Heart right ventricle (tissue), 16 donors: ENCODE data around the gene NTSR1. TPM values are rescaled to one million over a fixed set of nuclear protein-coding genes. Genes with fewer than 3 reads are reported as not detected.

Experiments
- ATAC-seq, 8 donors: fragments of 200-7000 bp; cut with Tn5 transposase; one replicate each; pipeline ENCODE4 v1.9.1; 2020; ENCODE audit warnings: mild to moderate bottlenecking in 8 of 8, moderate library complexity in 8 of 8, moderate number of reproducible peaks in 1 of 8
- DNase-seq, 2 donors: peaks; one replicate each; pipeline ENCODE4 v3.0.0-alpha.2; 2020
- H3K27ac ChIP-seq, 10 donors: fragments of 200-600 bp; sonication (generic) in 2 of 10; one replicate each; pipeline versions ENCODE4 v1.5.0 to v1.8.0; 2020 to 2022; ENCODE audit warnings: mild to moderate bottlenecking in 3 of 10
- H3K27me3 ChIP-seq, 7 donors: fragments of 200-600 bp; one replicate each; pipeline ENCODE4 v1.8.0; 2021 to 2022; ENCODE audit warnings: mild to moderate bottlenecking in 2 of 7
- H3K36me3 ChIP-seq, 9 donors: fragments of 200-600 bp; sonication (generic) in 1 of 9; one replicate each; pipeline versions ENCODE4 v1.5.0 to v1.8.0; 2020 to 2022; ENCODE audit warnings: mild to moderate bottlenecking in 2 of 9
- H3K4me1 ChIP-seq, 9 donors: fragments of 200-600 bp; sonication (generic) in 1 of 9; one replicate each; pipeline versions ENCODE4 v1.5.0 to v1.8.0; 2020 to 2022; ENCODE audit warnings: mild to moderate bottlenecking in 4 of 9
- H3K4me3 ChIP-seq, 10 donors: fragments of 200-600 bp; sonication (generic) in 2 of 10; one replicate each; pipeline versions ENCODE4 v1.5.0 to v1.8.0; 2020 to 2022; ENCODE audit warnings: mild to moderate bottlenecking in 7 of 10, moderate library complexity in 2 of 10
- H3K9me3 ChIP-seq, 11 donors: fragments of 200-600 bp in 10 of 11; sonication (generic) in 2 of 11; one replicate each; pipeline versions ENCODE4 v1.5.0 to v1.8.0; 2013 to 2022; ENCODE audit warnings: mild to moderate bottlenecking in 2 of 11, control low read depth in 1 of 11, moderate library complexity in 1 of 11
- WGBS, 2 donors: extraction: QIAGEN DNeasy Blood & Tissue Kit; methylation state at CpG; one replicate each; pipeline ENCODE4 v1.1.7; 2013; ENCODE audit warnings: inconsistent platforms in 1 of 2; 5-methylcytosine and 5-hydroxymethylcytosine counted together
- intact Hi-C, 10 donors: fragments of 100-400 bp; cut with DNase I; formaldehyde crosslinking; loops; one replicate each; pipeline versions ENCODE4 v1.11.1 to v1.14.2; 2022
- polyA plus RNA-seq, 2 donors: library from polyadenylated mRNA; stranded (reverse); fragments of 200-250 nt; gene quantifications; one replicate each; pipeline ENCODE4 v1.2.3, GENCODE V29; 2013
- total RNA-seq, 10 donors: library from RNA; stranded (reverse); fragmentation: NEBNext Ultra II Directional in 3 of 10; extraction: Animal tissue kit (Norgen Biotek cat#: 25700) in 3 of 10; gene quantifications; one replicate each; pipeline versions ENCODE4 v1.2.1 to v1.2.4, GENCODE V29; 2021 to 2023
- TF ChIP-seq, protein P1 (sequence below), 9 donors: fragments of 200-600 bp; sonication (generic) in 2 of 9; IDR thresholded peaks; one replicate each; pipeline versions ENCODE4 v1.5.0 to v1.8.0; 2021 to 2022; ENCODE audit warnings: antibody characterized with exemption in 9 of 9, mild to moderate bottlenecking in 5 of 9, moderate library complexity in 1 of 9
- donor health status: Arrhythmogenic right ventricular cardiomyopathy.
- donor health status: ischemic (EF 13 %, LVEDD 7.1; RV severe dilation, severe dysfunction).
- donor health status: healthy with polysubstance abuse.
- donor health status: DM: no; HTN: yes; CAD: no.
- donor health status: DM: no; HTN: no; CAD: no.
- donor health status: ischemic (EF 25% LVEDD 6.9; RV normal size, moderate dysfunction).
- donor health status: ischemic (EF 25% LVEDD 5.7; RV mildly dilated, moderate dysfunction).
- donor health status: healthy.
- donor health status: DM: yes; HTN: yes; CAD: no.
- donor health status: Ischemic cardiomyopathy.
- donor health status: ischemic (EF 35%, LVEDD 5.7; RV mildly dilated, moderate dysfunction).
- donor health status: nonischemic (EF 11% LVEDD 7.7; RV severe dilation, severe dysfunction).
- donor health status: DM: yes; HTN: yes; CAD: no.
- donor health status: PGD.
- donor health status: ischemic (EF 29% LVEDD 5.4; RV normal size, mild dysfunction).
- donor health status: nonischemic (EF 23%, LVEDD 6.1; RV moderate dilation, normal function).

The NTSR1 gene
- total and polyA plus RNA-seq, 12 donors = 0.08 TPM; not detected in 10

GRCh38 chr20:62667530-62668440 lies 40.9 kb upstream of the NTSR1 start:
- TF ChIP-seq, protein P1, sequence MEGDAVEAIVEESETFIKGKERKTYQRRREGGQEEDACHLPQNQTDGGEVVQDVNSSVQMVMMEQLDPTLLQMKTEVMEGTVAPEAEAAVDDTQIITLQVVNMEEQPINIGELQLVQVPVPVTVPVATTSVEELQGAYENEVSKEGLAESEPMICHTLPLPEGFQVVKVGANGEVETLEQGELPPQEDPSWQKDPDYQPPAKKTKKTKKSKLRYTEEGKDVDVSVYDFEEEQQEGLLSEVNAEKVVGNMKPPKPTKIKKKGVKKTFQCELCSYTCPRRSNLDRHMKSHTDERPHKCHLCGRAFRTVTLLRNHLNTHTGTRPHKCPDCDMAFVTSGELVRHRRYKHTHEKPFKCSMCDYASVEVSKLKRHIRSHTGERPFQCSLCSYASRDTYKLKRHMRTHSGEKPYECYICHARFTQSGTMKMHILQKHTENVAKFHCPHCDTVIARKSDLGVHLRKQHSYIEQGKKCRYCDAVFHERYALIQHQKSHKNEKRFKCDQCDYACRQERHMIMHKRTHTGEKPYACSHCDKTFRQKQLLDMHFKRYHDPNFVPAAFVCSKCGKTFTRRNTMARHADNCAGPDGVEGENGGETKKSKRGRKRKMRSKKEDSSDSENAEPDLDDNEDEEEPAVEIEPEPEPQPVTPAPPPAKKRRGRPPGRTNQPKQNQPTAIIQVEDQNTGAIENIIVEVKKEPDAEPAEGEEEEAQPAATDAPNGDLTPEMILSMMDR (IDR thresholded peaks at IDR 0.05) = no peak
- peak in 1 of 8 donors; percentile 5 for ATAC-seq
- no peak overlapping the region for H3K4me3 ChIP-seq
- intact Hi-C loops = loop anchor here (1.0 to 5.0 kb wide), 8 partner anchors 121 to 165 kb away; no protein-coding TSS in a partner anchor
- peak overlapping the region in 1 of 10 donors; percentile 58 for H3K27ac ChIP-seq
- 79 to 80% methylated on average over 30 of the region's 30 CpGs for WGBS, 2 donors
- H3K4me1 ChIP-seq = peaks cover 0 to 27% (median 23%) of the 10 kb centered on the region in 9 donors
- no peaks in the 10 kb centered on the region for H3K9me3 ChIP-seq
- peaks cover 0 to 3% (median 0%) of the 10 kb centered on the region in 9 donors for H3K36me3 ChIP-seq
- no peak for DNase-seq
- H3K27me3 ChIP-seq = no peaks in the 10 kb centered on the region

GRCh38 chr20:62668441-62669027 lies 40.1 kb upstream of the NTSR1 start:
- H3K4me1 ChIP-seq = peaks cover 0 to 27% (median 23%) of the 10 kb centered on the region in 9 donors
- TF ChIP-seq, protein P1 (IDR thresholded peaks at IDR 0.05) = peak; percentile 60 to 88 (median 86)
- peak; percentile 36 to 82 (median 70) for ATAC-seq
- H3K36me3 ChIP-seq = peaks cover 0 to 3% (median 0%) of the 10 kb centered on the region in 9 donors
- no peak overlapping the region for H3K27ac ChIP-seq
- no peaks in the 10 kb centered on the region for H3K9me3 ChIP-seq
- peak; percentile 58 to 82 for DNase-seq
- no peaks in the 10 kb centered on the region for H3K27me3 ChIP-seq
- intact Hi-C loops = loop anchor here (1.0 to 5.0 kb wide), 8 partner anchors 120 to 166 kb away; no protein-coding TSS in a partner anchor
- H3K4me3 ChIP-seq = no peak overlapping the region
- WGBS, 2 donors = 53 to 56% methylated on average over 13 of the region's 13 CpGs

GRCh38 chr20:62669249-62669648 lies 39.4 kb upstream of the NTSR1 start:
- TF ChIP-seq, protein P1 (IDR thresholded peaks at IDR 0.05) = no peak
- no peak for ATAC-seq
- intact Hi-C loops = loop anchor here in 9 of 10 donors (2.0 to 5.0 kb wide), 6 partner anchors 120 to 167 kb away; no protein-coding TSS in a partner anchor

GRCh38 chr20:62670156-62670555 lies 38.5 kb upstream of the NTSR1 start:
- no peaks in the 10 kb centered on the region for H3K9me3 ChIP-seq
- WGBS, 2 donors = 93 to 94% methylated on average over 14 of the region's 14 CpGs
- no peak overlapping the region for H3K4me3 ChIP-seq
- TF ChIP-seq, protein P1 (IDR thresholded peaks at IDR 0.05) = no peak
- ATAC-seq (no peak), DNase-seq (no peak)
- intact Hi-C loops = loop anchor here in 2 of 10 donors (5.0 to 10.0 kb wide), 2 partner anchors 117 to 345 kb away; no protein-coding TSS in a partner anchor
- no peak overlapping the region for H3K27ac ChIP-seq
- H3K4me1 ChIP-seq = peaks cover 0 to 30% (median 23%) of the 10 kb centered on the region in 9 donors
- H3K36me3 ChIP-seq = peaks cover 0 to 3% (median 0%) of the 10 kb centered on the region in 9 donors
- peaks cover 0 to 11% (median 0%) of the 10 kb centered on the region in 7 donors for H3K27me3 ChIP-seq

More at GRCh38 chr20:62669249-62669648, 39.4 kb upstream of the NTSR1 start:
- H3K27ac ChIP-seq = no peak overlapping the region
- DNase-seq = no peak
- no peaks in the 10 kb centered on the region for H3K9me3 ChIP-seq
- WGBS, 2 donors = 92 to 98% methylated on average over 10 of the region's 10 CpGs
- H3K4me1 ChIP-seq = peaks cover 0 to 27% (median 23%) of the 10 kb centered on the region in 9 donors
- no peak overlapping the region for H3K4me3 ChIP-seq
- peaks cover 0 to 3% (median 0%) of the 10 kb centered on the region in 9 donors for H3K36me3 ChIP-seq
- H3K27me3 ChIP-seq = peaks cover 0 to 4% (median 0%) of the 10 kb centered on the region in 7 donors
